Measurements from ENCODE around the gene MID1IP1.
A peak's percentile ranks its signal among the peaks of the same experiment; 100 is the strongest.

Gene MID1IP1

DNA sequence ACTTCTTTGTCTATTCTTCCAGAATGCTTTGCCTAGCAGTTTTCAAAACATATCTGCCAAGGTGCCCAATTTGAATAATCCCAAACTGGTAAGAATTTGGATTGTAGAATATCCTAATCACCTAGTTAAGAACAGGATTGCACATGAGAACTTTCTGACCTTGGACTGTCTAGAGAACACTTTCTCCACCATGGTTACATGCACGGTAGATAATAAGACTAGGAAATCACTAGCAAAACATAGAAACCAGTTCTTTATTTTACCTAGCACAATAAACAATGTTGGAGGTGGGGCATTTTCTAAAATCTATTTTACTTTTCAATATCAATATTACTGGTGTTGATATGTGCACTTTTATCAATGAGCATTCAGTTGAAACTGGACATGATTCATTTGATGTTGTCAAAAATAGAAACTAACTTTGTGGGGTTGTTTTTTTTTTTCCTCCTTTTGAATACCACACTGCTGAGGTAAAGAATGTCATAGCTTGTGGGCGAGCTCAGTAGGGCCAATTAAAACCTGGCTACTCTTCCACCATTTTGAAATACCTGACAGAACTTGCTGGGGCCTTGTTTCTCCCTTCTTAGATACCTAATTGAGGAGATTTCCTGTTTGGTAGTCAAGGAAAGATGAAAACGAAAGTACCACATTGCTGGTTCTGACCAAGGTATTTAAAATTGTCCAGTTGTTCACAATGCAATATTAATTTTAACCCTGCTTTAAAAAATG lies 10.4 kb downstream of the MID1IP1 start:
- DNase-seq: no peak

DNA sequence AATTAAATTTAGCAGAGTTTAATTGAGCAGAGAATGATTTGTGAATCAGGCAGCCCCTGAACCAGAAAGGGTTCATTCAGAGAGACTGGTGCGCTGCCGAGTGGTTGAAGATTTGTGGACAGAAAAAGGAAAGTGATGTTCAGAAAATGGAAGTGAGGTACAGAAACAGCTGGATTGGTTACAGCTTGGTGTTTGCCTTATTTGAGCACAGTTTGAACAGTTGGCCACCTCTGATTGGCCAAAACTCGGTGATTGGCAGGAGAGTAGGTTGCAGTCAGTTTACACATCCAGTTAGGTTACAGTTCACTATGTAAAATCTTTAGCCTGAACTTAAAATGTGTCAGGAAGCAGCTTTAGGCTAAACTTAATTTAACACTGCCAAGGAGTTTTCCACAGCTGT lies 14.9 kb downstream of the MID1IP1 start:
- peak in 4 of 58 donors; percentile 0 for DNase-seq

DNA sequence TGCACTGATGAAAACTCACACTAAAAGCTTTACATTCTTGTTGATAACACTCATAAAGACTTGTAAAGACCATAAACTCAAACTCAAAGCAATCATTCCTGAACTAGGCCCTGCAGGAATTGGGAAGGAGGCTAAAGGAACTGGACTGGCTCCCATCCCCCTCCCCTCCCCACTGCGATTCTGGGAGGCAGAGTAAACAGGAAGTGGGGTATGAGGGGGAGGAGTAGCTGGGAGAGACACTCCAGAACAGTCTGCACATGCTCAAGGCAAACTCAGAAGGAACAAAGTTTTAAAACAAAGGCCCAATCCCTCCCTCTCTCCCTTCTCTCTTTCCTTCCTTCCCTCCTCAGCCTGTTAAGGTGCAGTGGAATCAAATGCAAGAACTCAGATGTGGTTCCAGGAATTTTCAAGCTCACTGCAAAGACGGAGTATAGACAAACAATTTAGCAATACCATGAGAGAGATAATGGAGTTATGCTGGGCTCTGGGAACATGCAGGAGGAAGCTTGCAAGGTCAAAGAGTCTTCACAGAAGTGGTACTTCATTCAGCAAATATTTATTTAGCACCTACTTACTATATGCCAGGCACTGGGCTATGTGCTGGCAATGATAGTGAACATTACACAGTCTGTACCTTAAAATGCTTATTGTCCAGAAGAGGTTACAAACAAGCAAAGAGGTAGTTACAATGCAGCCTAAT lies 15.9 kb downstream of the MID1IP1 start:
- peak in 6 of 58 donors; percentile 0 to 2 (median 1) for DNase-seq

DNA sequence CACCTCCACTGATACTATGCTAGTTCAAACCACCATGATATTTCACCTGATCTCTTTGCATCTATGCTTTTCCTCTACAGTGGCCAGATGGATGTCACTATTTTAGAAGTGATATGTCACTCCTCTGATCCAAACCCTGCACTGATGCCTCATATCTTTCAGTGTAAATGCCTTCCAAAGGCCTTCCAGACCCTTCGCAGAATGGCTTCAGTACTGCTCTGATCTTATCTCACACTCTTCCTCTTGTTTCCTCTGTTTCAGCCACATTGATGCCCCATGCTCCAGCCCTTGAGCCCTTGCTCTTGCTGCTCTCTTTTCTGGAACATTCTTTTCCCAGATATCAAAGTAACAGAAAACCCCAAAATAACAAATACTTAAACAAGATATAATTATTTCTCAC lies 17.9 kb downstream of the MID1IP1 start:
- DNase-seq: no peak

DNA sequence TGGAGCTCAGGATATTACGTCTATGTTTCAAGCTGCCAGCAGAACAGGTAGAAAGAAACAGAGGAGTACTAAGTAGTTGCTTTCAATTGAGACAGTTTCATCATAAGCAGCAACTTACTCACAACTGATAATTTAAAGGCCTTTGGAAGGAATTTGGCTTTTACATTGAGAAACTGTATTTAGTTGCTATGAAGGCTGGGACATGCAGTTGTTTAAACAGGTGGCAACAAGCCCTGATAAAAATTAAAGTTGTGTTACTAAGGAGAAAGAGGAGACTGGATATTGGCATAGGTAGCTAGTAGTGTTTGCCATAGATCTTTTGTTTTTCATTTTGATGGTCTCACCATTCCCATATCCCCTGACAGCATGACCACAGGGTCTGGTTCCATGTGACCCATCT lies 18.4 kb downstream of the MID1IP1 start:
- no peak for DNase-seq

DNA sequence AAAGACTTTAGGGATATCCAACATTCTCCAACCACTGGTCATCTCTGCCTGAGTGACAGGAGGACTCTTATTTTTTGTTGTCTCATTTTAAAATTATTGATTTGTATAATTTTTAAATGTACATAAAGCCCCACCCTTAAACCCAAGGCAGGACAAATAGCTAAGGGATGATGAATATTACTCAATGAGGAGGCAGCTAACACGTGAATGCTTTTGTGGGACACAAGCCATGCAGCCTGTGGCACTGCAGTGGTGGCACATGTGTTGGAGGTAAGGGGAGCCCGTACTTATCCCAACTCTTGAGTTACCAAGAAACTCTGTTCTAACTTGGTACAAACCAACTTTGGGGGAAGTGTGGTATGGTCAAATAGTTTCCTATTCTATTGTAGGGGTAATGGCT lies 19.5 kb downstream of the MID1IP1 start:
- DNase-seq: no peak

DNA sequence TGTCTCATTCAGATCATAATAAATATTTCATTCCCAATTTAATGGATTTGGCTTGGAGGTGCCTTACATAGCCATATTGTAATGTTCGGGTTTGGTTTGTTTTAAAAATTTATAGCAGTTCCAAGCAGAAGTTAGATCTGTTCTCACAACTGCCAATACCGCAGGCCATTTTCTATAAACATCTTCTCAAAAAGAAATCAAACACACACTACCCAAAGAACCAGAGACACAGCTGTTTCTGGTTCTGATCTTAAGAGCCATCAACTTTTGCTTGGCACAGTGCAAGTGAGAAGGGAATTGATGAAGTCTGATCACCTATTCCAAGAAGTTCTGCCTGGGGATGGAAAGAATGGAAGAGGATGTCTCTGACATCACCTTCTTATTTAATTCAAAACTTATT lies 22.9 kb downstream of the MID1IP1 start:
- no peak for DNase-seq

DNA sequence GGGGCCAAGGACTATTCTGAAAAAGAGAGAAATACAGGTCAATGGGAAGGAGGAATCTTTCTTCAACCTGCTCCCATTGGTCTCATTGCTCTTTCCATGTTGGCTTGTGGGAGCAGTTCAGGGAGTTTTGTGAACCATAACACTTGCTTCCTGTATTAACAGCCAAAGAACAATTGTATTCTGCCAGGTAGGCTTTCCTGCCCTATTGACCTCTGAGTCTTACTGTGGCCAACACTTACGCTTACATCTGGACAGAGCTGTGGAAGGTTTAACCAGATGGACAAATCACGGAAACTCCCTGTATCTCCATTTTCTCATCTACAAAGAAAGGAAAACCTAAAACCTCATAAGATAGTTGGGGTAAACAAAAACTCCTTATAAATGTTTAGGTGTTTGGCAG lies 30.7 kb downstream of the MID1IP1 start:
- DNase-seq: no peak

DNA sequence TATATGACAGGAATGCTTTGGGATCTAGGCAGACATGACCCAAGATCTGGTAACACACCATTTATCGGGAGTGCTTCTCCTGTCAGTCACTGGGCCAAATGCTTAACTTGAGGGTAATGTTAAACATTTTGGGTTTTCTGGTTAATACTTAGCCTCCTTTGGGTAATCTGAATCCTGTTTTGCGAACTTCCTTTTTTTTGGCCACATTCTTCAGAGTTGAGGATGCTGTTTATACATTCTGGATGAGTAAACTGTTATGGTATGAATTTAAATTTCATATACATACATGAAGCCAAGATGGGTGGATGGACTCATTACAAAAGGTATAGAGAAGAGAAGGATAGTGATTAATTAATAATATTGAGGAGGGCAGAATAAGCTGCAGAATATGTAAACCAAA lies 36.1 kb downstream of the MID1IP1 start:
- DNase-seq: no peak

DNA sequence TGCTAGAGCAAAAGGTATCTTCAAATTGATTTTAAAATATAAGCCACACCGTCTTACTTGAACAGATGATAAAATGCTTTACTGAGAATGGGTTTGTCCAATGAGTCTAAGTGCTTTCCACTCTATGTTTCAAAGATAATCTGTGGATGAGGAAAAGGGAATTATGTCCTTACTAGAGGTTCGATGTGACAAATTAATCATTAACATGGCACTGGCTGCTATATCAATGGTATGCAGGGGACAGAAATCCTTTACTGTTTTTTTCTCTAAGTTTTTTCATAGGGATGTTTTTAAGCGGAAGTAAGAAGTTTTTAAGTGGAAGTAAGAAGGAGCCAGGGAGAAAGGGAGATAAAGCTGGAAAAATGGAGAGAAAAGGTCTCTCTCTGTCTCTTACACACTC lies 38.0 kb downstream of the MID1IP1 start:
- no peak for DNase-seq

DNA sequence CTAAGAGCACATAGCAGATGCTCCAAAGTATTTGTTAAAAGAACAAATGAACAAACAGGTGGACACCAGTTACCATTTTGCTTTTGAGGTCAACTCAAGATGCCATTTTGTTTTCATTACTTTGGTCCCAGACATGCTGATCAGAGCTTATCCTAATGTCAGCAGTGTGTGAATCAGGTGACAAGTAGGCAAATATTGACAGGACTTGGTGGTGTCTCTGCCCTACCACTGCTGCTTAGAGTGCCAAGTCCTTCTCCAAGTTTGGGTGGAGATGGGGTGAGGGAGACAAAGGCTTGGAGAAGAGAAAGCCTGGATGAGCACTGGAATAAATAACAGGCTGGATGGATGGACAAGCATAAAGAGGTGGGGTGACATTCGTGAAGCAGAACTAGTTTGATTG lies 38.7 kb downstream of the MID1IP1 start:
- DNase-seq: no peak

DNA sequence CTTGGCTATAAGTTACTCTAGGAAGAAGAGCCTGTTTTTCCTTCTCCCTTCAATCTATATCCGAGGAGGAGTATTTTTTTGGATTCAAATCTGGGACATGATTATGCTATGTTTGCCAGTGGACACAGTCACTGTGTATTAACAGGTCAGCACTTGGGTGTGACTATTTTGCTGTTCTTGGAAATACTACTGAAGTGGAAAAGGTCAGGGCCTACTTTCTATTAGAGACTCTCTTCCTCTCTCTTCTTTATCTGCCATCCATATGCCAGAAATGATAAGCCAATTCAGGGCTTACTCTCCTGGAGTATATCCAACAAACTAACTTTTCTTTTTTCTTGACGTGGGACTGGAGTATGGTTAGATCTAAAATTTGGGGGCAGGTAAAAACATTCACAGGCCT lies 40.5 kb downstream of the MID1IP1 start:
- DNase-seq: no peak

DNA sequence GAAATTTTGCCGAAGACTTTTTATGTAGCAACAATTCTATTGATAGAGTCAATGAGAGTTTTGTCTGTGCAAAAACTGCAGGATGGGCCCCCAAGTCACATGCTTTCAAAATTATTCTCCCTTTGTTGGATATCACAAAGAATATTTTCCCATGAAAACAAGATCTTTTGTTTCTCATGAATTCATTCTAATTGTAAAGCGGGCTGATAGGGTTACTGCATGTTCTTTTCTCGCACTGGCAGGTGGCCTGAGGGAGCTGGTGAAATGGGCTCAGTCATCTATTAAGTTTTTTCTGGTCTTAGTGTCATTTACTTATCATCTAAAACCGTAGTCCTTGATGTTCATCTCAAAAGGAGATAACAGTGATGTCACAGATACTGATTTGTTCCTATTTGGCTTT lies 44.2 kb downstream of the MID1IP1 start:
- peak in 8 of 58 donors; percentile 0 to 9 (median 4) for DNase-seq

DNA sequence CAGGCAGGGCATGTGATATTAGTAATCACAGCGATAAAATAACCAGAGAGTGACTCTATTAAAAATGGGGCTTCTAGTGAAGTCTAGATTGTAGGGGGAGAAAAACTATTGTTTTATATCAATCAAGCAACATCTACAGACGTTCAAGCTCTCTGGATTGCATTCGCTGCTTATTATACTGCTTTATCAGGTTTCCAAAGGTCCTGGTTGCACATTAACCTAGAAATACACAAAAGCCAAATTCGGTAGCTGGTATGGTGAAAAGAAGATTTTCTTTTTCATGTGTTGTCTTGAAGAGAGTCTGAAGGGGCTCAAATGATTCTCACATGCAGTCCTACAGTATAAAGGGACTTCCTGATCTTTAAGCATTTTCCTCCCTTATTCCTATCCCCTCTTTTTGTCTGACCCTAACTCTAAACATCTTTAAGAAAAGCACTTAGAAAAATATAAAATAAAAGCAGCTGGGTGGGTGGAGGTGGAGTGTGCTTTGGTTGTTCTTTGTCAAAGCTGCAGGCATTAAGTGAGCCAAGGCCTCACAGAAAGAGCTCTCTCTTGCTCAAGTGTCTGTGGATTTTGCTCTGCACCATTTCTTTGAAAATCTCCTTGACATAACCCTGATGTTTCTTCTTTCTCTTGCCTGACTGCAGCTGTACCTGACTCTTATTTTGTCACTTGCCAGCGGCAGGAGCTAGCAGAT lies 46.1 kb downstream of the MID1IP1 start:
- no peak for DNase-seq

DNA sequence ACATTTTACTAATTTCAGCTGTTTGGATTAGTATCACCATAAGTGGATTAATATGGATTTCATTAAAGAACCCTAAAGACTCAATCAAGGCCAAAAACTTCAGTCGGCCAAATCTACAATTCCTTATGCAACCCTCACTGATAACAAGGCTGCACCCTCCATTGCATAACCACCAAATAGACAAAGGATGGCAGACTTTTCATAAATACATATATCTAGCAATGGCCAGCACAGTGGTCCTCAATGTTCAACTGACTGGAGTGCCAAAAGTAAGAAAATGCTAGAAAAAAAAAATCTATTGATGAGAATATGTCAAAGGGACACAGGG lies 46.6 kb downstream of the MID1IP1 start:
- no peak for DNase-seq

DNA sequence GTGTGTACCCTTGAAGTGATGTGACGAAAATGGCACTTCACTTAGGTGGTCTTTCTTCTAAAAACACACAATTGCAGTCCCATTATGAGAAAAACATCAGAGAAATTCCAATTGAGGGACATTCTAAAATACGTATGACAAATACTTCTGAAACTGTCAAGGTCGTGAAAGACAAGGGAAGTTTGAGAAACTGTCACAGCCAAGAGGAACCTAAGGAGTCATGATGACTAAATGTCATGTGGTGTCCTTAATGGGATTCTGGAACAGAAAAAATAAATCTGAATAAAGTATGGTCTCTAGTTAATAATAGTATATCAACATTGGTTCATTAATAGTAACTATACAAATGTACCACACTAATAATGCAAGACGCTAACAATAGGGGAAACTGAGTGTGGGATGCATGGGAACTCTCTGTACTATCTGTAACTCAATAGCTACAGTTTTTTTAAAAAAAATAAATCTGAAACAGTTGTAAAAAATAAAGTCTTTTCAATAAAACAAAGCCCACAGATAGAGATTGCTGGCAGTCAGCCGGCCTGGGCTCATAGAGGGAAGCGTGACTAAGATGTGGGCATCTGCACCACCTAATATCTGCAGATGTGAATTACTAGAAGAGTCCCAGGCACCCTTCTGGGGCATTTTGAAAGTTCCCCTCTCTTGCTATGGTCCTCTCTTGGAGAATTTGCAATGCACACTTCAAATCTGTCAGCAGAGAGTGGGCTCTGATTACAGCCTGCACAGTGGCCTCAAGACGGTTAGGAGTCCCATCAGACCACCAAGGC lies 47.6 kb downstream of the MID1IP1 start:
- DNase-seq: no peak

DNA sequence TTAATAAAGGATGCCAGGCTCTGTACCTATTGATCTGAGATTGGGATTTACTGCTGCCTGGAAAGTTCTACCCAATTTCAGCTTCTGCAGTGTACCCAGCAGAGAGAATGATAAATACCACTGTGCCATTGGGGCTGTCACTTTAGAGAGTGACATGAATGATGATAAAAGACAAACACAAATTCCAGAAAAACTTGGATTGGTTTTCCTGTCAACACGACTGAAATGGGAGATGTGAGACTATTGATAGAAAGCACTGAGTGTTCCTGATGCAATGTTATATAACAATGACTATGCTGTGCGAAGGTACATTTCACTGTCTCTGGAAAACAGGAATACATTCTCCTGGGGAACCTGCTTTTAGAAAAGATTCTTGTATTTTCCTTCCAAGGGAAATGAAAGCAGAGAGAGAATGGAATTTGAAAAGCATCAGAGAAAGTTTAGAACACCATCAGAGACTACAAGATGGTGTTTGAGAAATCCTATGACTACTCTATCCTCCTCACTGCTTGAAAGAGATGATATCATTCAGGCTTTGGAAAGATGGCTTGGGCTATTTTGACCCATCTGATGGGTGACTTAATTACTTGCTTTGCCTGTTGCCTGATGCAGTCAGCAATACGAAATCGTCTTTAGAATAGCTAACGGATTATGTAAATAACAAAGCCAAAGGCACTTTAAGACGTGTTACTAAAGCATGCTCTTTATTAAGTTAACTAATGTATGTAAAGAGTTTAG lies 49.7 kb downstream of the MID1IP1 start:
- DNase-seq: peak in 1 of 58 donors; percentile 6

DNA sequence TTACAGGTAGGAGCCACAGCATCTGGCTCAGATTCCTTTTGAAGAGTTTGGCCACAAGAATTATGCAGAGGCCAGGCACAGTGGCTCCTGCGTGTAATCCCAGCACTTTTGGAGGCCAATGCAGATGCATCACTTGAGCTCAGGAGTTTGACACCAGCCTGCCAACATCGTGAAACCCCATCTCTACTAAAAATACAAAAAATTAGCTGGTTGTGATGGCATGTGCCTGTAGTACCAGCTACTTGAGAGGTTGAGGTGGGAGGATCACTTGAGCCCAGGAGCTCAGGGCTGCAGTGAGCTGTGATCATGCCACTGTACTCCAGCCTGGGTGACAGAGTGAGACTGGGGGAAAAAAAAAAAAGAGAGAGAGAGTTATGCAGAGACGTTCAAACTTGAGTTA lies 53.0 kb downstream of the MID1IP1 start:
- no peak for DNase-seq

Measured in anterior cingulate cortex (tissue), 58 donors.